Stimulated activated CD4-positive, alpha-beta T cell treated with anti-CD3 and anti-CD28 coated beads, TNF-alpha, amount 100 ng/mL, for 4 hours (primary cell): ENCODE data around the gene TSPAN4.

Source experiments
- DNase-seq, 3 experiments: peaks; one replicate each; pipeline ENCODE4 v3.0.0-alpha.2; 2020; ENCODE audit warnings: low read depth in 3 of 3

The TSPAN4 gene

GRCh38 chr11:849951-850774 is 7.5 kb downstream of the TSPAN4 start:
- no peak for DNase-seq

- DNase-seq = no peak
These were observed 8.4 kb downstream of the TSPAN4 start for GRCh38 chr11:850775-851763.

GRCh38 chr11:852762-853161 is 10.1 kb downstream of the TSPAN4 start:
- no peak for DNase-seq

- DNase-seq = no peak
These were observed 11.2 kb downstream of the TSPAN4 start for GRCh38 chr11:853682-854448.

GRCh38 chr11:854601-855329 is 12.1 kb downstream of the TSPAN4 start:
- DNase-seq = no peak

GRCh38 chr11:855330-855674 is 12.7 kb downstream of the TSPAN4 start:
- DNase-seq = no peak

- no peak for DNase-seq
These were observed 13.1 kb downstream of the TSPAN4 start for GRCh38 chr11:855796-856195.

- no peak for DNase-seq
These were observed 13.7 kb downstream of the TSPAN4 start for GRCh38 chr11:856397-856796.

GRCh38 chr11:858053-858761 is 15.6 kb downstream of the TSPAN4 start:
- no peak for DNase-seq

GRCh38 chr11:858762-859339 is 16.2 kb downstream of the TSPAN4 start:
- no peak for DNase-seq

- DNase-seq = no peak
These were observed 16.9 kb downstream of the TSPAN4 start for GRCh38 chr11:859394-860131.

- DNase-seq = no peak
These were observed 17.8 kb downstream of the TSPAN4 start for GRCh38 chr11:860234-861104.

- no peak for DNase-seq
These were observed 18.4 kb downstream of the TSPAN4 start for GRCh38 chr11:861105-861479.

- DNase-seq = no peak
These were observed 19.5 kb downstream of the TSPAN4 start for GRCh38 chr11:862081-862661.

- no peak for DNase-seq
These were observed 20.0 kb downstream of the TSPAN4 start for GRCh38 chr11:862696-863022.

- DNase-seq = no peak
These were observed 20.6 kb downstream of the TSPAN4 start for GRCh38 chr11:863023-863909.
